HL-60 (cell line): ENCODE results near the gene PAM16.

Experiments used
- DNase-seq, 2 experiments: peaks; one replicate each; pipeline ENCODE4 v3.0.0-alpha.2; 2010 to 2020; ENCODE audit warnings: low read depth in 1 of 2, low spot score in 1 of 2
- H3K27ac ChIP-seq: fragments of 250-450 bp; sonication (Bioruptor Pico); replicated peaks from 2 replicates; pipeline ENCODE4 v1.5.1; 2020; ENCODE audit warnings: mild to moderate bottlenecking, moderate library complexity
- H3K27me3 ChIP-seq: fragments of 250-450 bp; sonication (Bioruptor Pico); 2 replicates; pipeline ENCODE4 v1.5.1; 2021; ENCODE audit warnings: mild to moderate bottlenecking, moderate library complexity; ENCODE audit not compliant: insufficient read depth, poor library complexity, severe bottlenecking
- H3K4me3 ChIP-seq: replicated peaks from 2 replicates; pipeline ENCODE4 v1.5.1; 2011; ENCODE audit warnings: mild to moderate bottlenecking, control low read depth, low read length; ENCODE audit not compliant: insufficient read depth
- GABPA ChIP-seq: IDR thresholded peaks from 2 replicates; pipeline ENCODE4 v1.6.1; 2012; ENCODE audit warnings: low read depth
- POLR2AphosphoS5 ChIP-seq: IDR thresholded peaks from 2 replicates; pipeline ENCODE4 v1.6.1; 2012; ENCODE audit warnings: low read depth
- SPI1 ChIP-seq: IDR thresholded peaks from 2 replicates; pipeline ENCODE4 v1.6.1; 2012; ENCODE audit warnings: low read depth, mild to moderate bottlenecking, borderline replicate concordance
- TF ChIP-seq, protein P1 (sequence below): IDR thresholded peaks from one replicate; pipeline ENCODE4 v1.5.1; 2011; ENCODE audit warnings: low read length, control low read depth, inconsistent platforms; ENCODE audit not compliant: insufficient read depth
- TF ChIP-seq, protein P2 (sequence below): IDR thresholded peaks from 2 replicates; pipeline ENCODE4 v1.6.1; 2012; ENCODE audit warnings: low read depth; ENCODE audit not compliant: insufficient replicate concordance

PAM16 gene

DNA sequence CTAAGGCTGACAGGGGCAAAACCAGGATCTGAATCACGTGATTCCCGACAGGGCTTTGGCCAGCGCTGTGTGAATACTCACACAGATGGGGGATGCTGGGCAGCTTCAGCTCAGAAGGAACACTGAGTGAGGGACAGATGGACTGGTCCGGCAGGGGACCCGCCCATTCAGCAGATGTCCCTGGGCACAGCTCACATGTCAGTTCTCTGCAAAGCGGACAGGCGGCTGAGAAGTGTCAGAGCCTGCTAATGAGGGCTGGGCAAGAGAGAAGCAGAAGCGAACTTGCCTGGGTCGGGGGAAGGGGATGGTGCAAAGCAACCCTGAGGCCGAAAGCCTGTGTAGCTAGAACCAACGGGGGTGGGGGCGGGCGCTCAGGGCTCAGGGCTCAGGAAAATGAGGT, 47.1 kb downstream of the PAM16 start:
- H3K27me3 ChIP-seq = no peaks in the 10 kb centered on the region
- H3K27ac ChIP-seq = no peak overlapping the region
- TF ChIP-seq GABPA (no peak), SPI1 (no peak), POLR2AphosphoS5 (no peak)
- TF ChIP-seq, protein P1, sequence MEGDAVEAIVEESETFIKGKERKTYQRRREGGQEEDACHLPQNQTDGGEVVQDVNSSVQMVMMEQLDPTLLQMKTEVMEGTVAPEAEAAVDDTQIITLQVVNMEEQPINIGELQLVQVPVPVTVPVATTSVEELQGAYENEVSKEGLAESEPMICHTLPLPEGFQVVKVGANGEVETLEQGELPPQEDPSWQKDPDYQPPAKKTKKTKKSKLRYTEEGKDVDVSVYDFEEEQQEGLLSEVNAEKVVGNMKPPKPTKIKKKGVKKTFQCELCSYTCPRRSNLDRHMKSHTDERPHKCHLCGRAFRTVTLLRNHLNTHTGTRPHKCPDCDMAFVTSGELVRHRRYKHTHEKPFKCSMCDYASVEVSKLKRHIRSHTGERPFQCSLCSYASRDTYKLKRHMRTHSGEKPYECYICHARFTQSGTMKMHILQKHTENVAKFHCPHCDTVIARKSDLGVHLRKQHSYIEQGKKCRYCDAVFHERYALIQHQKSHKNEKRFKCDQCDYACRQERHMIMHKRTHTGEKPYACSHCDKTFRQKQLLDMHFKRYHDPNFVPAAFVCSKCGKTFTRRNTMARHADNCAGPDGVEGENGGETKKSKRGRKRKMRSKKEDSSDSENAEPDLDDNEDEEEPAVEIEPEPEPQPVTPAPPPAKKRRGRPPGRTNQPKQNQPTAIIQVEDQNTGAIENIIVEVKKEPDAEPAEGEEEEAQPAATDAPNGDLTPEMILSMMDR = no peak
- TF ChIP-seq, protein P2, sequence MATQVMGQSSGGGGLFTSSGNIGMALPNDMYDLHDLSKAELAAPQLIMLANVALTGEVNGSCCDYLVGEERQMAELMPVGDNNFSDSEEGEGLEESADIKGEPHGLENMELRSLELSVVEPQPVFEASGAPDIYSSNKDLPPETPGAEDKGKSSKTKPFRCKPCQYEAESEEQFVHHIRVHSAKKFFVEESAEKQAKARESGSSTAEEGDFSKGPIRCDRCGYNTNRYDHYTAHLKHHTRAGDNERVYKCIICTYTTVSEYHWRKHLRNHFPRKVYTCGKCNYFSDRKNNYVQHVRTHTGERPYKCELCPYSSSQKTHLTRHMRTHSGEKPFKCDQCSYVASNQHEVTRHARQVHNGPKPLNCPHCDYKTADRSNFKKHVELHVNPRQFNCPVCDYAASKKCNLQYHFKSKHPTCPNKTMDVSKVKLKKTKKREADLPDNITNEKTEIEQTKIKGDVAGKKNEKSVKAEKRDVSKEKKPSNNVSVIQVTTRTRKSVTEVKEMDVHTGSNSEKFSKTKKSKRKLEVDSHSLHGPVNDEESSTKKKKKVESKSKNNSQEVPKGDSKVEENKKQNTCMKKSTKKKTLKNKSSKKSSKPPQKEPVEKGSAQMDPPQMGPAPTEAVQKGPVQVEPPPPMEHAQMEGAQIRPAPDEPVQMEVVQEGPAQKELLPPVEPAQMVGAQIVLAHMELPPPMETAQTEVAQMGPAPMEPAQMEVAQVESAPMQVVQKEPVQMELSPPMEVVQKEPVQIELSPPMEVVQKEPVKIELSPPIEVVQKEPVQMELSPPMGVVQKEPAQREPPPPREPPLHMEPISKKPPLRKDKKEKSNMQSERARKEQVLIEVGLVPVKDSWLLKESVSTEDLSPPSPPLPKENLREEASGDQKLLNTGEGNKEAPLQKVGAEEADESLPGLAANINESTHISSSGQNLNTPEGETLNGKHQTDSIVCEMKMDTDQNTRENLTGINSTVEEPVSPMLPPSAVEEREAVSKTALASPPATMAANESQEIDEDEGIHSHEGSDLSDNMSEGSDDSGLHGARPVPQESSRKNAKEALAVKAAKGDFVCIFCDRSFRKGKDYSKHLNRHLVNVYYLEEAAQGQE = no peak
- no peak for DNase-seq
- H3K4me3 ChIP-seq = no peak overlapping the region

- Histone ChIP-seq H3K27ac (no peak overlapping the region), H3K4me3 (no peak overlapping the region), H3K27me3 (no peaks in the 10 kb centered on the region)
- DNase-seq = no peak
- TF ChIP-seq, protein P2 = no peak
- TF ChIP-seq, protein P1 = no peak
- no peak for TF ChIP-seq SPI1
- no peak for TF ChIP-seq POLR2AphosphoS5
- no peak for TF ChIP-seq GABPA
These were observed 49.2 kb downstream of the PAM16 start for GRCh38 chr16:4301968-4302367.

DNA sequence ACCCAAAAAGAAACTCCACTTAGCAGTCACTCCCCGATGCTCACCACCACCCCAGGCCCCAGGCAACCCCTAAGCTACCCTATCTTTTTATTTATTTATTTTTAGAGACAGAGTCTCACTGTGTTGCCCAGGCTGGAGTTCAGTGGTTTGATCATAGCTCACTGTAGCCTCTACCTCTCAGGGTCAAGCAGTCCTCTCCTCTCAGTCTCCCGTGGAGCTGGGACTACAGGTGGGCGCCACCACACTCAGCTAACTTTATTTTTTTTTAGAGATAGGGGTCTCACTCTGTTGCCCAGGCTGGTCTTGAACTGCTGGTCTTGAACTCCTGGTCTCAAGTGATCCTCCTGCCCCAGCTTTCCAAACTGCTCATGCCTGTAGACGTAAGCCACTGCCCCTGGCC, 49.9 kb downstream of the PAM16 start:
- H3K4me3 ChIP-seq = no peak overlapping the region
- DNase-seq = no peak
- no peak for TF ChIP-seq GABPA
- TF ChIP-seq, protein P2 = no peak
- no peaks in the 10 kb centered on the region for H3K27me3 ChIP-seq
- no peak overlapping the region for H3K27ac ChIP-seq
